Left lung (tissue), 10 donors: ENCODE data around the gene CFAP141. TPM values are rescaled to one million over a fixed set of nuclear protein-coding genes. Genes with fewer than 3 reads are reported as not detected.

Experiments used
- ATAC-seq: fragments of 200-7000 bp; cut with Tn5 transposase; one replicate; pipeline ENCODE4 v1.9.1; 2020; ENCODE audit warnings: moderate library complexity
- DNase-seq, 4 donors: peaks; one replicate each; pipeline ENCODE4 v3.0.0-alpha.2; 2013 to 2020
- H3K27ac ChIP-seq, 2 donors: fragments of 200-600 bp; sonication (generic) in 1 of 2; one replicate each; pipeline versions ENCODE4 v1.5.0 to v1.8.0; 2020 to 2021
- H3K27me3 ChIP-seq, 2 donors: fragments of 200-600 bp; sonication (generic) in 1 of 2; one replicate each; pipeline versions ENCODE4 v1.5.0 to v1.8.0; 2020 to 2021
- H3K36me3 ChIP-seq, 2 donors: fragments of 200-600 bp; sonication (generic) in 1 of 2; one replicate each; pipeline versions ENCODE4 v1.5.0 to v1.8.0; 2020 to 2021
- H3K4me1 ChIP-seq, 2 donors: fragments of 200-600 bp; one replicate each; pipeline ENCODE4 v1.8.0; 2021
- H3K4me3 ChIP-seq, 2 donors: fragments of 200-600 bp; sonication (generic) in 1 of 2; one replicate each; pipeline versions ENCODE4 v1.5.0 to v1.8.0; 2020 to 2021; ENCODE audit warnings: mild to moderate bottlenecking in 1 of 2
- H3K9me3 ChIP-seq, 2 donors: fragments of 200-600 bp; sonication (generic) in 1 of 2; one replicate each; pipeline versions ENCODE4 v1.5.0 to v1.8.0; 2020 to 2021
- intact Hi-C, 2 donors: fragments of 100-400 bp; cut with DNase I; formaldehyde crosslinking; loops; one replicate each; pipeline versions ENCODE4 v1.11.2 to v1.14.2; 2022
- polyA plus RNA-seq, 6 donors: library from polyadenylated mRNA; unstranded; fragments of 120-200 nt; gene quantifications; one replicate each; pipeline ENCODE4 v1.2.1, GENCODE V29; 2013; ENCODE audit not compliant: insufficient read length in 6 of 6
- total RNA-seq, 2 donors: library from RNA; stranded (reverse); fragmentation: NEBNext Ultra II Directional; extraction: Animal tissue kit (Norgen Biotek cat#: 25700); gene quantifications; one replicate each; pipeline ENCODE4 v1.2.1, GENCODE V29; 2021
- TF ChIP-seq, protein P1 (sequence below), 2 donors: fragments of 200-600 bp; sonication (generic) in 1 of 2; IDR thresholded peaks; one replicate each; pipeline versions ENCODE4 v1.5.0 to v1.8.0; 2021; ENCODE audit warnings: antibody characterized with exemption in 2 of 2
- donor health status: DM: no; HTN: yes; CAD: no.
- donor health status: DM: no; HTN: no; CAD: no.

Gene CFAP141
- total and polyA plus RNA-seq, 8 donors: 0.52 to 4.4 (median 2.2) TPM; not detected in 2

- TF ChIP-seq, protein P1, sequence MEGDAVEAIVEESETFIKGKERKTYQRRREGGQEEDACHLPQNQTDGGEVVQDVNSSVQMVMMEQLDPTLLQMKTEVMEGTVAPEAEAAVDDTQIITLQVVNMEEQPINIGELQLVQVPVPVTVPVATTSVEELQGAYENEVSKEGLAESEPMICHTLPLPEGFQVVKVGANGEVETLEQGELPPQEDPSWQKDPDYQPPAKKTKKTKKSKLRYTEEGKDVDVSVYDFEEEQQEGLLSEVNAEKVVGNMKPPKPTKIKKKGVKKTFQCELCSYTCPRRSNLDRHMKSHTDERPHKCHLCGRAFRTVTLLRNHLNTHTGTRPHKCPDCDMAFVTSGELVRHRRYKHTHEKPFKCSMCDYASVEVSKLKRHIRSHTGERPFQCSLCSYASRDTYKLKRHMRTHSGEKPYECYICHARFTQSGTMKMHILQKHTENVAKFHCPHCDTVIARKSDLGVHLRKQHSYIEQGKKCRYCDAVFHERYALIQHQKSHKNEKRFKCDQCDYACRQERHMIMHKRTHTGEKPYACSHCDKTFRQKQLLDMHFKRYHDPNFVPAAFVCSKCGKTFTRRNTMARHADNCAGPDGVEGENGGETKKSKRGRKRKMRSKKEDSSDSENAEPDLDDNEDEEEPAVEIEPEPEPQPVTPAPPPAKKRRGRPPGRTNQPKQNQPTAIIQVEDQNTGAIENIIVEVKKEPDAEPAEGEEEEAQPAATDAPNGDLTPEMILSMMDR (IDR thresholded peaks at IDR 0.05): no peak
- no peaks in the 10 kb centered on the region for H3K27me3 ChIP-seq
- H3K27ac ChIP-seq: no peak overlapping the region
- H3K4me1 ChIP-seq: peaks cover 0 to 10% of the 10 kb centered on the region in 2 donors
- no peak overlapping the region for H3K4me3 ChIP-seq
- no peaks in the 10 kb centered on the region for H3K9me3 ChIP-seq
- intact Hi-C loops: no loop called here
- ATAC-seq (no peak), DNase-seq (no peak)
- H3K36me3 ChIP-seq: no peaks in the 10 kb centered on the region
These were observed 19.2 kb downstream of the CFAP141 start for GRCh38 chr1:154186852-154187501.

GRCh38 chr1:154186177-154186576 is 20.0 kb downstream of the CFAP141 start:
- TF ChIP-seq, protein P1 (IDR thresholded peaks at IDR 0.05): peak; percentile 38 to 63
- no peak overlapping the region for H3K27ac ChIP-seq
- DNase-seq (peak in 2 of 4 donors; percentile 49 to 54), ATAC-seq (peak; percentile 27)
- no peak overlapping the region for H3K4me3 ChIP-seq
- H3K36me3 ChIP-seq: no peaks in the 10 kb centered on the region
- H3K4me1 ChIP-seq: peaks cover 5 to 17% of the 10 kb centered on the region in 2 donors
- H3K9me3 ChIP-seq: no peaks in the 10 kb centered on the region
- intact Hi-C loops: no loop called here
- H3K27me3 ChIP-seq: no peaks in the 10 kb centered on the region

DNA sequence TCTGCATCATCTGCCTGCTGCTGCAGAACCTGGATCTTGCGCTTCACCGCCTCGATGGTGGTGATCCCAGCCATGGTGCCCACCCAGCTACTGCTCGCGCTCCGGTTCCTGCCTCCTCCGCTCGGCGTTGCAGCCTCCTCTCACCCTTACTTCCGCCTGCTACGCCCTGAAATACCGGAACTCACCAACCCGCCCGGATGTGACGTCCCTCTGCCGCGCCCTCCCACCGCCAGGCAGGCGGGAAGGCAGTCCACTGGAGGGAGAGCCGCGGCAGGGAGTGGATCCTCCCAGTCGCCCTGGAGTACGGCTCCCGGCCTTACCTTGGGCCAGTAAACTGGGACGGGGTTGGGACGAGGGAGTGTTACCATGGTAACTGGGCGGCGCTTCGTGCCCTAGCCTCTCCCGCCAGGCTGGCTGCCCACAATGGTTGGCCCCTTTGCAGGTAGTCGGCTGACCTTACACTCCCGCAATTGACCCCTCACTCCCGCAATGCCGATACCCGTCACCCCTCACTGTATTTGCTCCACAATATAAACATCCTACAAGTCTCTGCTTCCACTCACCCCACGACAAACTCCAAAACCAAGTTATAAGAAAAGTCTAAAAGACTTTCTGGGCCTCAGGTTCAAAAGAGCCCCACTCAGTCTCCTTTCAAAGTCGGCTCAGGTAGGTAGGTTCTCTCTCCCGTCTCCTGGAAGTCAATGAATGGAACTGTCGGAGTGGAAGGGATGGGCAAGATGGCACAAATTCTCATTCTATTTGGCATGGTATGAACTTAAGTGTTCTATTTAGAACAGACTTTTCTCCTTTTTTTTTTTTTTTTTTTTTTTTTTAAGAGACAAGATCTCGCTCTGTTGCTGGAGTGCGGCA is 22.9 kb downstream of the CFAP141 start:
- TF ChIP-seq, protein P1 (IDR thresholded peaks at IDR 0.05): peak in 1 of 2 donors; percentile 25
- H3K27ac ChIP-seq: peak overlapping the region; percentile 95 to 98
- DNase-seq (peak; percentile 91 to 99 (median 97)), ATAC-seq (peak; percentile 91)
- H3K36me3 ChIP-seq: peaks cover 0 to 9% of the 10 kb centered on the region in 2 donors
- H3K9me3 ChIP-seq: no peaks in the 10 kb centered on the region
- intact Hi-C loops: no loop called here
- H3K4me1 ChIP-seq: peaks cover 34 to 46% of the 10 kb centered on the region in 2 donors
- no peaks in the 10 kb centered on the region for H3K27me3 ChIP-seq
- H3K4me3 ChIP-seq: peak overlapping the region; percentile 86 to 97

GRCh38 chr1:154182344-154183045 is 23.6 kb downstream of the CFAP141 start:
- DNase-seq: peak; percentile 48 to 94 (median 85)
- Histone ChIP-seq H3K27me3 (no peaks in the 10 kb centered on the region), H3K36me3 (peaks cover 0 to 9% of the 10 kb centered on the region in 2 donors), H3K4me1 (peaks cover 42 to 54% of the 10 kb centered on the region in 2 donors), H3K9me3 (no peaks in the 10 kb centered on the region), H3K4me3 (peak overlapping the region; percentile 86 to 97), H3K27ac (peak overlapping the region; percentile 95 to 98)
- TF ChIP-seq, protein P1 (IDR thresholded peaks at IDR 0.05): no peak
- ATAC-seq: peak; percentile 80
- intact Hi-C loops: no loop called here
